RCC 7860 (cell line): ENCODE results near the gene ASB11.
"Not testable (repeated sequence)": the region's sequence is repeated elsewhere in the genome, so short reads cannot be mapped to it uniquely, and the experiment has no call there.

Source experiments
- DNase-seq: peaks from one replicate; pipeline ENCODE4 v3.0.0-alpha.2; 2015; ENCODE audit warnings: low spot score
- FAIRE-seq: peaks from 2 replicates; lab custom pipeline; 2012; peaks lifted over from hg19 to GRCh38; lab: Jason Lieb, UNC

Gene ASB11

DNA sequence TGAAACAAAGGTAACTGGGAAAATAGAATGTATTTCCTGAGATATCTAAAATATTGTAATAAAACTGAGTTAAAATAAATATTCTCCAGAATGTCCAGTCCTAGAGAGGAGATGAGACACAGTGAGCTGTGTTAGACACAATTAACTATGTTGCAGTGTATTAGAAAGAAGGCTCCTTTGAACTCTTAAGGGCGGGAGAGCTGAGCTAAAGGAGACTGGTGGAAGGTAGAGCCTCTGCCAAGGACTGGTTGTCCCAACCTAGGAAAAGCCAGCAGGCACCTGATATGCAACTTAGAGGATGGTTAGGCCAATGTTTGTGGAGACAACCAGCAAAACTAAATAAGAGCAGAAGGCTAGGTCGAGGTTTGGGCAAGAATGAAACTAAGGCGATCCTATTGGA, 4.3 kb downstream of the ASB11 start:
- DNase-seq (no peak), FAIRE-seq (no peak)

DNA sequence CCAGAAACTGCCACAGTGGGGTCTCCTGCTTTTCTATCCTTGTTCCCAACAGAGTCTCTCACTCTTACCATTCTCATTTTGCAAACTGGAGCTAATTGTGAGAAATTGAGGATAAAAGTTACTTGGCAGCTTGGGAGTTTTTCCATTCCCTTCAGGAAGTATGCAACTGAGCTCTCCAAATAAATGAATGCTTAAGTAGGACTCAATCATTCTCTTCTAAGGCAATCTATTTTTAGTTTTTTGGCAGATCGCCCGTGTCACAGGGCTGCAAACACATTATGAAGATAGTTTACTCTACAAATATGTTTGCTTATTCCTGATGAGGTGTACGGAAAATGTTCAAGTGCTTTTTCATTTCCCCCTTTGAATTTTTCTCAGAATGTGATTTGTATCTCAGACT, 5.3 kb downstream of the ASB11 start:
- no peak for FAIRE-seq
- DNase-seq, result no peak

DNA sequence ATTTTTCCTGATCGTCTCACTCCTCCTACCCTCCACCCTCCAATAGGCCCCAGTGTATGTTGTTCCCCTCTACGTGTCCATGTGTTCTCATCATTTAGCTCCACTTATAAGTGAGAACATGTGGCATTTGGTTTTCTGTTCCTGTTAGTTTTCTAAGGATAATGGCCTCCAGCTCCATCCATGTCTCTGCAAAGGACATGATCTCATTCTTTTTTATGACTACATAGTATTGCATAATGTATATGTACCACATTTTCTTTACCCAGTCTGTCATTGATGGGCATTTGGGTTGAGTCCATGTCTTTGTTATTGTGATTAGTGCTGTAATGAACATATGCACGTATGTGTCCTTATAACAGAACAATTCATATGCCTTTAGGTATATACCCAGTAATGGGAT, 9.5 kb downstream of the ASB11 start:
- not testable (repeated sequence) for FAIRE-seq

GRCh38 chrX:15301924-15302323, 13.5 kb downstream of the ASB11 start:
- peak; percentile 57 for FAIRE-seq
- DNase-seq, result peak; percentile 33

More for the DNA sequence above, 9.5 kb downstream of the ASB11 start:
- not testable (repeated sequence) for DNase-seq

DNA sequence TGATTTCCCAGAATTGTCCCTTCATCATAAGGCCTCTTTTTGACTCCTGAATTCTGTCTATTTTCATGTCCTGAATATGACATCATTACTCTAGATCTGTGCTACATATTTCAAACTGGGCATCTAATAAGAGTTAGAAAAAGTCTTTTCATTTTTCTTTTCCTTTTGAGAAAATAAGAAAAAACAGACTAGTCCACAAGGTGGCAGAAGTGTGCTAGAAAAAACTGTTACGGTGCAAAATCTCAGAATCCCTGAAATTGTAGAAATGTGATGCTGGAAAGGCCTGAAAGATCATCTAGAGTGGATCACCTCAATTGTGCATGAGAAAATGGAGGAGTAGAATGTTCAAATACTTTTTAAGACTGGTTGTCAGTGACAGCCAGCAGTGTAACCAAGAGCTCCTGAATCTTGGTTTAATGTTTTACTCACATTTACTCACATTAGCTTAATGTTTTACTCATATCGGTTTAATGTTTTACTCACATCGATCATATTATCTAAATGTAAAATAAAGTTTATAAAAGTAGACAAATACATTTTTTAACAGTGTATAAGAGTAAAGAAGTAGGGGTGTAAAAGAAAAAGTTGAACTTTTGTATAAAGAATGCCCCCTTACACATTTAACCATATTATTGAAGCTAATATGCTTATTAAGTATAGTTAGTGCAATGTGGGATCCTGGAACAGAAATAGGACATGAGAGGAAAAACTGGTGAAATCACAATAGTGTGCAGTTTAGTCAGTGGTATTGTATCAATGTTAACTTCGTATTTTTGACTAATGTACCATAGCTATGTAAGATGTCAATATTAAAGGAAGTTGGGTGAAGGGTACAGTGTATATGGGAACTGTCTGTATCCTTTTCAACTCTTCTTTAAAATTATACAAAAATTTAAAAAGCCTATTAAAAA, 15.2 kb downstream of the ASB11 start:
- DNase-seq (peak; percentile 38), FAIRE-seq (peak; percentile 93)

GRCh38 chrX:15298780-15299179, 16.7 kb downstream of the ASB11 start:
- FAIRE-seq (no peak), DNase-seq (no peak)

DNA sequence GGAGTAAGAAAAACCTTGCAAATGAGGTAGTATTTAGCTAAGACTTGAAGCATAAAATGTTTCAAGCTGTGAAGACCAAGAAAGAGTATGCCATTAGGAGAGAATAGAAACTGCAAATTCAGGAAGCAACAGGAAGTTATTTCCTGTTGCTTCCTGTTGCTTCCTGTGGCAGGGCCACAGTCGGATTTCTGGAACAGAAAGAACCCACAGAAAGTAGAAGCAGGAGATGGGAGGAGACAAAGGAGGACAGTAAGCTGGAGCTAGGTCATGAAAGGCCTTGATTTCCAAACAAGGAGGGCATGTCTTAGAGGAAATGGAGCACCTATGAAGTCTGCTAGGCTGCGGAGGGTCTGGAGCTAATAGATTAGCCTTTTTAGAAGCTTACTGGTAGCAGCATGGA, 17.2 kb downstream of the ASB11 start:
- no peak for FAIRE-seq
- no peak for DNase-seq

DNA sequence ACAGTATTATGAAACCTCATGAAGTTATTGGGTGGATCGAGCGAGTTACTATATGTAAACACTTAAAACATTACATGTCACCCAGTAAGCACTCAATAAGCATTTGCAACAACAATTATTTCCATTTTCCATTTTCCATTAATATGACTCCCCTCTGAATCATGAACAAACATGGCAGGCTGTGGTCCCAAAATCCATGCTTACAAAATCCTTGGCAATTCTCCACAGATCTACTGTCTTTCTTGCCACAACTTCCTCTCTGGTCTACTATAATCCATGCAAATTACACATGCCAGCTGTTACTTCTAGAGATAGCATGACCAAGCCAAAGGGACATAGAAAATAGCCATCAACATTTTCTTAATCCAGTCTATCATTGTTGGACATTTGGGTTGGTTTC, 22.0 kb downstream of the ASB11 start:
- FAIRE-seq (no peak), DNase-seq (no peak)

- DNase-seq (no peak), FAIRE-seq (no peak)
These were observed 22.6 kb downstream of the ASB11 start for GRCh38 chrX:15292861-15293260.

GRCh38 chrX:15277604-15278003, 37.8 kb downstream of the ASB11 start:
- FAIRE-seq (no peak), DNase-seq (no peak)

DNA sequence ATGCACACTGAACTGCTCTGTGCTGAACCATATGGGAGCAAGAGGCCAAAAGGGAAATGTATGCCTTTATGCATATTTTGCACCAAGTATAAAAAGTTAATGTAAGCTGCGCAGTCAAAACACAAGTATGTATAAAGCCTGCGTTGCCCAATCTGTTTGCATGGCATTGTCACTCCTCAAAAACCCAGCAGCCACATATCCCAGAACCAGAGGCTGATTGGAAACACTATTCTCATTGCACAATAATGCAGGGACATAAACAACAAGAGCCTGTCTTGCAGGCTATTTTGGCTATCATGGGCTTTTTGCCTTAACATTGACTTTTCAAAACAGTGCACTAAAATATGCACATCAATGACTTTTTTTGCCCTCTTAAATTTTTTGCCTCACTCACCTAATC, 40.5 kb downstream of the ASB11 start:
- no peak for DNase-seq
- FAIRE-seq, result no peak

DNA sequence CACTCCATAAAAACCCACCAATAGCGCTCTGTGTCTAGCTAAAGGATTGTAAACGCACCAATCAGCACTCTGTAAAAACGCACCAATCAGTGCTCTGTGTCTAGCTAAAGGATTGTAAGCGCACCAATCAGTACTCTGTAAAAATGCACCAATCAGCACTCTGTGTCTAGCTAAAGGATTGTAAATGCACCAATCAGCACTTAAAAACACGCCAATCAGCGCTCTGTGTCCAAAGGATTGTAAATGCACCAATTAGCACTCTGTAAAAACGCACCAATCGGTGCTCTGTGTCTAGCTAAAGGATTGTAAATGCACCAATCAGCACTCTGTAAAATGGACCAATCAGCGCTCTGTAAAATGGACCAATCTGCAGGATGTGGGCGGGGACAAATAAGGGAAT, 42.2 kb downstream of the ASB11 start:
- FAIRE-seq, result not testable (repeated sequence)

GRCh38 chrX:15271757-15272156, 43.7 kb downstream of the ASB11 start:
- no peak for FAIRE-seq
- no peak for DNase-seq

More for the DNA sequence above, 42.2 kb downstream of the ASB11 start:
- not testable (repeated sequence) for DNase-seq

DNA sequence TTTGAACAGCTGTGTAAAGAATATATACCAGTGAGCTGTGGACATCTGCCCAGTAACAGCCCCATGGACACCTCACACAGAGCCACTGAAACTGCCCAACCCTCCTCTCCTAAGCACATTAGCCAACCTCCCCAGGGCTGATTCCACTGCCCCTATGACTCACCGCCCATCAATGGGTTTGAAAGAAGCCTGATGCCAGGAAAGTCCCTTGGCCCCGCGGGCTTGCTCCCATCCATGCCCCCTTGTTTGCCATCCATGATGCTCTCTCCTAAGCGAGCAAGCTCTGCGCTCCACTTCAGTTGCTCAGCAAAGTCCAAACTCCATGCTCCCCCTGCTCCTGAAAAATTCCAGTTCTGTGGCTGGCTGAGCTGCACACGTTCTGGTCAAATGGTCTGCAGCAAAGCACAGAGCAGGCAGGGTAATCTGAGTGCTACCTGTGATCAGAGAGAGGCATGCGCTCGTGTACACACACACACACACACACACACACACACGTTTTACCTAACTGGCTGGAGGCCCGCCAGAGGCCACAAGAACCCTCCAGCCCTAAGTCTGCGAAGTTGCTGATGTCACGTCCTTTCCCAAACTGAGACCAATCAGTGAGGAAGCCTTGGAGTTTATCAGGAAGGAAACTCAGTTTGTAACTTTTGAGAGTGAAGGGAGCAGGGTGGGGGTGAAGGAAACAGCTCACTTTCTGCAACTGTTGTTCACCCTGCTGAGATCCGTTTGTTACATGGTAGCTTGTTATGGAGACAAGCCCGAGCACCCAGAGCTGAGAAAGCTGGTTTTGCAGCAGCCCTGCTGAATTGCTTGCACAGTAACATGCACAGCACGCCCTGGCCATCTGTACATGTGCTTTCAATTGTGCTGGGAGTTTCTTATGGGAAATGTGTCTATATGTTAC, 45.6 kb downstream of the ASB11 start, which contains the start of gene ASB9:
Gene ASB9, minus strand, starts transcription at position 466 of the 904 bp plus-strand sequence. Its CDS starts 209 bp downstream, at position 257.
- FAIRE-seq (peak; percentile 88), DNase-seq (peak; percentile 71)

DNA sequence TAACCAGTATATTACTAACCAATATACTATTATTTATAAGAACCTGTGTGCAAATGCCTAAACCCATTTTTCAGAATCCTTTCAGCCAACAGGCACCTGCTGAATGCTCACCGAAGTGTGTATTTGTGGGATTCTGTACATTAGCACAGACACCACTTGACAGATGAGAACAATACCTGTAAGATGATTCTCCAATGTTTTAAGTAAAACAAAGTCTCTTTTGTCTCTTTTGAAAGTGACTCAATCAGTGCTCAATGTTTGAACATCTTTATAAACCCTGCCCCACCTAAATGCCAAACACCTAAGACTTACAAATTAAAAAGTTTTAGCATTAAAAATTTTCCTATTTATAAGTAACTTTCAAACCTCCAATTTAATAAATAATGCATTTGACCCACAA, 46.3 kb downstream of the ASB11 start:
- DNase-seq (no peak), FAIRE-seq (no peak)

DNA sequence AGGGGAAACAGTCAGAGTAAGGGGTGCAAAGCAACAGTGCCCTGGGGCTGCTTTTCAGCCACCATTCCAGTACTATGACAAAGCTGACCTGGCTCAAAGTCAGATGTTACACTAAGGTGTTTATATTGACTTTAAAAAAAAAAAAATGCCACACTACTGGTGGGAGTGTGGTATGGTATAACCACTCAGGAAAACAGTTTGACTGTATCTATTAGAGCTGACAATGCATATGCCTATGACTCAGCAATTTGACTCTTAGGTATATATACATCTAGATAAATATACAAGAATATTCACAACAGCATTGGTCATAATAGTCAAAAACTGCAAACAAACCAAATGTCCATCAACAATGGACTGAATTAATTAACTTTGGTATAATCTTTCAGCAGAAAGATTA, 60.6 kb downstream of the ASB11 start:
- FAIRE-seq (no peak), DNase-seq (no peak)

DNA sequence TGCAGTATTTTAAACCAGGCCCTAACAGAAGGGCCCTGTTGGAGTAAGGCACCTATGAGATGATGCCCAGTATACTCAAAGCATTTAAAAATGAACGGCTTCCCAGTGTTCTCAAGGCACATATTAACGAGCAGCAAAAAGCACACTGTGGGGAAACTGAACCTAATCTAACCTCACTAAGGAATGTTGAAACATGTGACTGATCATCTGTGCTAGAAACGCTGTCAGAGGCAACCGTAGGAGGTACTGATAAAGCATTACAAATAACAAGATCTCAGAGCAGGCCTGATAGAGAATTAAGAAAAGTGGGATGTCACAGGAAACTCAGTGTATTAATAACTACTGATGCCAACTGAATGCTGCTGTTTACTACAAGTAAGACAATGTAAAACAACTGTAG, 69.5 kb downstream of the ASB11 start:
- FAIRE-seq (no peak), DNase-seq (no peak)

- no peak for FAIRE-seq
These were observed 71.0 kb downstream of the ASB11 start for GRCh38 chrX:15244421-15244820.

DNA sequence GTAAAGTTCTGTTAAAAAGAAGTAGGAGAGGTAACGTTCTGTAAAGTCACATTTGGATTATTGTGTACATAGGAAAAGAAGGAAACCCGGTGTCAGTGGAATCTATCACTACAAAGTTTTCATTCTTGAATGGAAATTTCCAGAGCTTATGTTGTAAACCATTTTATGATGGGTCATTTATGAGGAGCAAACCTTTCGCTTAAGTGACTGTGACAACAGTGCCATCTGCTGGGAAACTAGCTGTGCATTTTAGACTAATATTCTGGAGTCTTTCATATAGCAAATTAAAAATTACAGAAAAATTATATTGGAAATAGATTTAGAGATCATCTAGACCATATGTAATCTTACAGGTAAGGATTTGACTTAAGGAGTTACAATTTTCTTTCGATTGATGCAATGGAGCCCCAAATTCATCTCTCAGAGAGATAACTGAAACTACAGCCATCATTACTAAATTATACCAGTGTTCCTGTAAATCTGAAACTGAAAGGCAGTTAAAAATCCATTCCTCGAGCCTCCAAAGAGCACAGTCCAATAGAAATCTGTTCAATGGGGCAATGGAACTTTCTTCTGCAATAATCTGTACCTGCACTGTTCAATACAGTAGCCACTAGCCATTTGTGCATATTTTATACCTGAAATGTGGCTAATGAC, 72.4 kb downstream of the ASB11 start:
- no peak for DNase-seq
- peak; percentile 56 for FAIRE-seq

More at GRCh38 chrX:15244421-15244820, 71.0 kb downstream of the ASB11 start:
- DNase-seq, result no peak

- DNase-seq (no peak), FAIRE-seq (no peak)
These were observed 74.1 kb downstream of the ASB11 start for GRCh38 chrX:15241301-15241700.

GRCh38 chrX:15240414-15240813, 75.0 kb downstream of the ASB11 start:
- no peak for FAIRE-seq
- DNase-seq, result no peak
